K562 (cell line): ENCODE measurements around the gene RGS17. TPM values are rescaled to one million over a fixed set of nuclear protein-coding genes. Genes with fewer than 3 reads are reported as not detected.

Source experiments
- ATAC-seq: fragments of 200-7000 bp; cut with Tn5 transposase; 3 replicates; pipeline ENCODE4 v1.9.1; 2020; ENCODE audit warnings: moderate library complexity
- BruUV-seq: library from RNA; stranded (reverse); fragments of 400-500 nt; replicated peaks from 2 replicates; lab custom pipeline; 2021; lab: Mats Ljungman, UMichigan
- CTCF ChIA-PET: fragments of 300-600 bp; formaldehyde crosslinking; extraction: SDS; loops from one replicate; lab custom pipeline; 2021; ENCODE audit warnings: low intra/inter-chr PET ratio; lab: Yijun Ruan, JAX
- POLR2A ChIA-PET: fragments of 300-600, 350-650 bp; sonication (Branson Sonifier 250); formaldehyde crosslinking; extraction: SDS; loops from one replicate; lab custom pipeline; 2021; ENCODE audit warnings: antibody characterized with exemption, inconsistent platforms; lab: Yijun Ruan, JAX
- DNase-seq, 4 experiments: peaks; one replicate each; pipeline versions ENCODE4 v3.0.0 to v3.0.0-alpha.2; 2011 to 2018; ENCODE audit warnings: low spot score in 3 of 4, mixed read lengths in 3 of 4; ENCODE audit errors: extremely low read depth in 1 of 4
- FAIRE-seq: peaks from 2 replicates; lab custom pipeline; 2011; peaks lifted over from hg19 to GRCh38; lab: Jason Lieb, UNC
- H2AFZ ChIP-seq: 2 replicates; pipeline ENCODE4 v1.6.0; 2011; ENCODE audit warnings: low read depth, low read length, control low read depth, inconsistent platforms
- H3K27ac ChIP-seq: fragments of 200-600 bp; 3 replicates; pipeline ENCODE4 v1.8.0; 2011; ENCODE audit warnings: low read depth, mild to moderate bottlenecking, control low read depth, inconsistent platforms, low read length, moderate library complexity, mixed read lengths; ENCODE audit errors: extremely low read depth
- H3K27me3 ChIP-seq, 2 experiments: fragments of 300-600 bp in 1 of 2; 2 replicates in 1 of 2; 3 replicates in 1 of 2; pipeline versions ENCODE4 v1.6.0 to v1.8.0; 2011; ENCODE audit warnings: inconsistent platforms in 2 of 2, low read length in 2 of 2, mild to moderate bottlenecking in 1 of 2, mixed read lengths in 1 of 2, moderate library complexity in 1 of 2; ENCODE audit not compliant: control insufficient read depth in 2 of 2, insufficient read depth in 2 of 2
- H3K36me3 ChIP-seq: fragments of 300-600 bp; 3 replicates; pipeline ENCODE4 v1.8.0; 2011; ENCODE audit warnings: mild to moderate bottlenecking, low read length, inconsistent platforms; ENCODE audit not compliant: control insufficient read depth, insufficient read depth
- H3K4me1 ChIP-seq, 2 experiments: fragments of 200-600 bp in 1 of 2; replicated peaks in 1 of 2; 2 replicates in 1 of 2; 3 replicates in 1 of 2; pipeline versions ENCODE4 v1.5.1 to v1.8.0; 2011; ENCODE audit warnings: inconsistent platforms in 2 of 2, low read length in 2 of 2, mild to moderate bottlenecking in 1 of 2, mixed read lengths in 1 of 2, moderate library complexity in 1 of 2; ENCODE audit not compliant: control insufficient read depth in 2 of 2, insufficient read depth in 2 of 2
- H3K4me2 ChIP-seq: 2 replicates; pipeline ENCODE4 v1.6.1; 2011; ENCODE audit warnings: low read length, control low read depth, inconsistent platforms, mixed read lengths; ENCODE audit not compliant: insufficient read depth
- H3K4me3 ChIP-seq: fragments of 200-600 bp; sonication (generic), shearing (Covaris generic); 2 replicates; pipeline ENCODE4 v1.5.1; 2016; ENCODE audit warnings: control low read depth, inconsistent platforms
- H3K79me2 ChIP-seq: fragments of 200-600 bp; 3 replicates; pipeline ENCODE4 v1.8.0; 2011; ENCODE audit warnings: low read length, inconsistent platforms; ENCODE audit not compliant: control insufficient read depth, insufficient read depth
- H3K9ac ChIP-seq, 2 experiments: 2 replicates each; pipeline versions ENCODE4 v1.6.0 to v1.6.1; 2011; ENCODE audit warnings: low read depth in 2 of 2, low read length in 2 of 2, control low read depth in 1 of 2, inconsistent platforms in 1 of 2, mild to moderate bottlenecking in 1 of 2, mixed read lengths in 1 of 2; ENCODE audit not compliant: insufficient read depth in 1 of 2
- H3K9me1 ChIP-seq: one replicate; pipeline ENCODE4 v1.6.0; 2011; ENCODE audit warnings: inconsistent platforms, mild to moderate bottlenecking, low read length, moderate library complexity; ENCODE audit not compliant: control insufficient read depth, insufficient read depth
- H3K9me3 ChIP-seq: replicated peaks from 2 replicates; pipeline ENCODE4 v1.5.1; 2011; ENCODE audit warnings: low read depth, low read length, inconsistent platforms; ENCODE audit not compliant: control insufficient read depth, insufficient read depth
- H4K20me1 ChIP-seq: replicated peaks from 2 replicates; pipeline ENCODE4 v1.6.1; 2011; ENCODE audit warnings: low read length, inconsistent platforms, mixed read lengths; ENCODE audit not compliant: control insufficient read depth, insufficient read depth
- ARHGAP35 ChIP-seq: fragments of 450-650 bp; IDR thresholded peaks from 2 replicates; pipeline ENCODE4 v1.6.1; 2018; ENCODE audit not compliant: partially characterized antibody
- MEF2D ChIP-seq: conservative IDR thresholded peaks from 2 replicates; pipeline ENCODE4 v1.6.1; 2016; ENCODE audit warnings: low read depth, missing genetic modification characterization, missing compliant biosample characterization
- MTA3 ChIP-seq: fragments of 450-650 bp; formaldehyde crosslinking; IDR thresholded peaks from 2 replicates; pipeline ENCODE4 v1.6.1; 2017; ENCODE audit warnings: mild to moderate bottlenecking, borderline replicate concordance
- PCBP2 ChIP-seq: fragments of 200-400 bp; formaldehyde crosslinking; IDR thresholded peaks from 2 replicates; pipeline ENCODE4 v1.6.1; 2018; ENCODE audit warnings: low read length, low read depth, mild to moderate bottlenecking, moderate library complexity; ENCODE audit not compliant: poor library complexity, severe bottlenecking
- SIN3B ChIP-seq: fragments of 450-650 bp; IDR thresholded peaks from 2 replicates; pipeline ENCODE4 v1.6.1; 2017; ENCODE audit warnings: low read depth, mild to moderate bottlenecking, moderate library complexity
- ZFP1 ChIP-seq: fragments of 450-650 bp; formaldehyde crosslinking; IDR thresholded peaks from 2 replicates; pipeline ENCODE4 v1.4.0; 2020; ENCODE audit warnings: mild to moderate bottlenecking, mixed read lengths
- ZNF24 ChIP-seq: fragments of 450-650 bp; IDR thresholded peaks from 2 replicates; pipeline ENCODE4 v1.6.1; 2016
- ZNF311 ChIP-seq: fragments of 250-450 bp; sonication (Bioruptor Pico); IDR thresholded peaks from 2 replicates; pipeline ENCODE4 v1.4.0; 2020; ENCODE audit warnings: mild to moderate bottlenecking, moderate library complexity
- WGBS: fragments of 100-300 bp; shearing (Covaris generic); methylation state at CpG from one replicate; pipeline ENCODE4 v1.1.6; 2016; ENCODE audit warnings: low coverage, mixed read lengths; ENCODE audit not compliant: insufficient coverage; ENCODE audit errors: missing lambda C conversion rate; 5-methylcytosine and 5-hydroxymethylcytosine counted together
- in situ Hi-C: fragments of 300-500 bp; cut with MboI; formaldehyde crosslinking; loops from 4 replicates; pipeline ENCODE4 v1.15.0; 2018; ENCODE audit warnings: inconsistent platforms, mixed read lengths
- intact Hi-C: fragments of 100-400 bp; cut with micrococcal nuclease; formaldehyde crosslinking; loops from 2 replicates; pipeline ENCODE4 v1.14.2; 2022
- polyA plus RNA-seq, 8 experiments: library from polyadenylated mRNA; depleted of rRNA in 4 of 8; stranded (reverse) in 5 of 8; unstranded in 3 of 8; fragments of >200 nt; fragmentation: Nextera tagmentation in 2 of 8; fragmentation: Illumina TruSeq in 1 of 8; extraction: Ambion mirVana in 2 of 8; extraction: Trizol in 1 of 8; gene quantifications; 2 replicates each; pipeline versions ENCODE4 v1.2.1 to v1.2.3, GENCODE V29; 2011 to 2014; ENCODE audit warnings: inconsistent platforms in 1 of 8, missing spikeins in 1 of 8
- total RNA-seq, 7 experiments: library from RNA; depleted of rRNA in 6 of 7; stranded (reverse); fragments of >200 nt in 6 of 7; fragmentation: Illumina TruSeq in 2 of 7; extraction: Trizol in 2 of 7; gene quantifications; 2 replicates each; pipeline versions ENCODE4 v1.2.1 to v1.2.3, GENCODE V29; 2011 to 2021; ENCODE audit warnings: low replicate concordance in 1 of 7

Gene RGS17
- total and polyA plus RNA-seq, 9 of the 15 experiments (the other 6 are each of a cell fraction or from before 2014, with no cell fraction given) = 0.01 to 0.14 (median 0.08) TPM; not detected in 6

DNA sequence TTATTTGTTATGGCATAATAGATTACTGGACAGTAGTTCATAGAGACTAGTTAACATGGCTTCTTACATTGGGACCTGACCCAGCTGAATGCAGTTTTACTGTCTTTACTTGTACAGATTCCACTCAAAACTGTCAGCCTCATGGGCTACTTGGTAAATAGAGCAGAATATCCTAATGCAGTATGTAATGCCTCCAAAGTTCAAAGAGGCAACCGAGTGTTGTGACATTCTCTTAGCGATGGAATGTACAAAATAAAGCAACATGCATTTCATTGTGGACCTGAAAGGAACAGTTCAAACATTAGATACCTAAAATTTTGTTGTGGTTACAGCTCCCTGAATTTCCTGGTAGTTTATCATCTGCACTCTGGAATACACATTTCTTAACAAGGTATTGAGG lies 29.1 kb upstream of the RGS17 start:
- no peaks in the 10 kb centered on the region for H3K36me3 ChIP-seq
- no peaks in the 10 kb centered on the region for H3K9me3 ChIP-seq
- ChIA-PET CTCF (no interaction called here), POLR2A (no interaction called here)
- no peaks in the 10 kb centered on the region for H3K27me3 ChIP-seq
- WGBS = 4% methylated on average over 2 of the region's 2 CpGs
- no peak overlapping the region for H3K4me3 ChIP-seq
- intact Hi-C loops = no loop called here
- no peak overlapping the region for H2AFZ ChIP-seq
- no peak overlapping the region for H3K9ac ChIP-seq
- H3K79me2 ChIP-seq = no peaks in the 10 kb centered on the region
- FAIRE-seq = no peak
- H3K4me2 ChIP-seq = no peak overlapping the region
- H3K4me1 ChIP-seq = no peaks in the 10 kb centered on the region
- in situ Hi-C loops = no loop called here
- ATAC-seq = no peak
- no peaks in the 10 kb centered on the region for H3K9me1 ChIP-seq
- no TSS peak for BruUV-seq
- H3K27ac ChIP-seq = no peak overlapping the region
- H4K20me1 ChIP-seq = no peaks in the 10 kb centered on the region
- DNase-seq = no peak
- TF ChIP-seq MEF2D (tag) (no peak), ARHGAP35 (no peak), PCBP2 (no peak), ZNF24 (no peak), ZNF311 (CRISPR knock-in tag) (no peak), ZFP1 (no peak), MTA3 (no peak), SIN3B (no peak)
